GM19397 (cell line): ENCODE data around the gene FBXL2.
"Not testable (repeated sequence)": the region's sequence is repeated elsewhere in the genome, so short reads cannot be mapped to it uniquely, and the experiment has no call there.

Source experiments
- ATAC-seq: cut with Tn5 transposase; IDR thresholded peaks from one replicate; pipeline ENCODE4 v1.9.1; 2021; ENCODE audit warnings: mild to moderate bottlenecking, moderate library complexity; ENCODE audit not compliant: unreplicated experiment

FBXL2 gene

GRCh38 chr3:33426630-33427317 lies 149.5 kb downstream of the FBXL2 start:
- no peak for ATAC-seq

- ATAC-seq, result no peak
Observed at GRCh38 chr3:33428734-33429133, 151.5 kb downstream of the FBXL2 start.

GRCh38 chr3:33429306-33429705 lies 152.1 kb downstream of the FBXL2 start:
- not testable (repeated sequence) for ATAC-seq

- ATAC-seq, result no peak
Observed at GRCh38 chr3:33430061-33430460, 152.8 kb downstream of the FBXL2 start.

- no peak for ATAC-seq
Observed at GRCh38 chr3:33430571-33430970, 153.3 kb downstream of the FBXL2 start.

GRCh38 chr3:33433843-33434242 lies 156.6 kb downstream of the FBXL2 start:
- ATAC-seq, result no peak
